HG03575 (cell line): ENCODE measurements around the gene ARHGEF10L.
"Not testable (repeated sequence)": the region's sequence is repeated elsewhere in the genome, so short reads cannot be mapped to it uniquely, and the experiment has no call there.

Source experiments
- ATAC-seq: cut with Tn5 transposase; IDR thresholded peaks from one replicate; pipeline ENCODE4 v1.9.1; 2021; ENCODE audit not compliant: unreplicated experiment, insufficient number of reproducible peaks, low FRiP score; ENCODE audit errors: extremely low read depth

Gene ARHGEF10L, protein sequence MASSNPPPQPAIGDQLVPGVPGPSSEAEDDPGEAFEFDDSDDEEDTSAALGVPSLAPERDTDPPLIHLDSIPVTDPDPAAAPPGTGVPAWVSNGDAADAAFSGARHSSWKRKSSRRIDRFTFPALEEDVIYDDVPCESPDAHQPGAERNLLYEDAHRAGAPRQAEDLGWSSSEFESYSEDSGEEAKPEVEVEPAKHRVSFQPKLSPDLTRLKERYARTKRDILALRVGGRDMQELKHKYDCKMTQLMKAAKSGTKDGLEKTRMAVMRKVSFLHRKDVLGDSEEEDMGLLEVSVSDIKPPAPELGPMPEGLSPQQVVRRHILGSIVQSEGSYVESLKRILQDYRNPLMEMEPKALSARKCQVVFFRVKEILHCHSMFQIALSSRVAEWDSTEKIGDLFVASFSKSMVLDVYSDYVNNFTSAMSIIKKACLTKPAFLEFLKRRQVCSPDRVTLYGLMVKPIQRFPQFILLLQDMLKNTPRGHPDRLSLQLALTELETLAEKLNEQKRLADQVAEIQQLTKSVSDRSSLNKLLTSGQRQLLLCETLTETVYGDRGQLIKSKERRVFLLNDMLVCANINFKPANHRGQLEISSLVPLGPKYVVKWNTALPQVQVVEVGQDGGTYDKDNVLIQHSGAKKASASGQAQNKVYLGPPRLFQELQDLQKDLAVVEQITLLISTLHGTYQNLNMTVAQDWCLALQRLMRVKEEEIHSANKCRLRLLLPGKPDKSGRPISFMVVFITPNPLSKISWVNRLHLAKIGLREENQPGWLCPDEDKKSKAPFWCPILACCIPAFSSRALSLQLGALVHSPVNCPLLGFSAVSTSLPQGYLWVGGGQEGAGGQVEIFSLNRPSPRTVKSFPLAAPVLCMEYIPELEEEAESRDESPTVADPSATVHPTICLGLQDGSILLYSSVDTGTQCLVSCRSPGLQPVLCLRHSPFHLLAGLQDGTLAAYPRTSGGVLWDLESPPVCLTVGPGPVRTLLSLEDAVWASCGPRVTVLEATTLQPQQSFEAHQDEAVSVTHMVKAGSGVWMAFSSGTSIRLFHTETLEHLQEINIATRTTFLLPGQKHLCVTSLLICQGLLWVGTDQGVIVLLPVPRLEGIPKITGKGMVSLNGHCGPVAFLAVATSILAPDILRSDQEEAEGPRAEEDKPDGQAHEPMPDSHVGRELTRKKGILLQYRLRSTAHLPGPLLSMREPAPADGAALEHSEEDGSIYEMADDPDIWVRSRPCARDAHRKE (N-terminal part only)

GRCh38 chr1:17539477-17540254 is at the start of gene ARHGEF10L:
ARHGEF10L (plus strand) TSS chr1:17539698; CDS start chr1:17580596, 40,898 bp downstream.
- ATAC-seq = no peak

GRCh38 chr1:17489768-17490417 is 49.6 kb upstream of the ARHGEF10L start:
- ATAC-seq = not testable (repeated sequence)

DNA sequence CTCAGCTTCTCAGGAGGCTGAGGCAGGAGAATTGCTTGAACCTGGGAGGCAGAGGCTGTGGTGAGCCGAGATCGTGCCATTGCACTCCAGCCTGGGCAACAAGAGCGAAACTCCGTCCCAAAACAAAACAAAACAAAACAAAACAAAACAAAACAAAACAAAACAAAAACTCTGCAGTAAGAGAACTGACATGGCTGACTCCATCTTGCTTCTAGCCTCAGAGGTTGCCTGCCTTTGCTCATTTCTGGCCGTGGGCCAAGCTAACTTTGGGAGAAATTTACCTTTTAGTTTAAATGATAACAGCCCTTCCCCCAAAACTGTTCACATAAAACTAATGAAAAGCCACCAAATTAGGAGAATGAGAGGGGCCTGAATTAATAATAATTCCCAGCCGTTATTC is 48.8 kb upstream of the ARHGEF10L start:
- not testable (repeated sequence) for ATAC-seq

DNA sequence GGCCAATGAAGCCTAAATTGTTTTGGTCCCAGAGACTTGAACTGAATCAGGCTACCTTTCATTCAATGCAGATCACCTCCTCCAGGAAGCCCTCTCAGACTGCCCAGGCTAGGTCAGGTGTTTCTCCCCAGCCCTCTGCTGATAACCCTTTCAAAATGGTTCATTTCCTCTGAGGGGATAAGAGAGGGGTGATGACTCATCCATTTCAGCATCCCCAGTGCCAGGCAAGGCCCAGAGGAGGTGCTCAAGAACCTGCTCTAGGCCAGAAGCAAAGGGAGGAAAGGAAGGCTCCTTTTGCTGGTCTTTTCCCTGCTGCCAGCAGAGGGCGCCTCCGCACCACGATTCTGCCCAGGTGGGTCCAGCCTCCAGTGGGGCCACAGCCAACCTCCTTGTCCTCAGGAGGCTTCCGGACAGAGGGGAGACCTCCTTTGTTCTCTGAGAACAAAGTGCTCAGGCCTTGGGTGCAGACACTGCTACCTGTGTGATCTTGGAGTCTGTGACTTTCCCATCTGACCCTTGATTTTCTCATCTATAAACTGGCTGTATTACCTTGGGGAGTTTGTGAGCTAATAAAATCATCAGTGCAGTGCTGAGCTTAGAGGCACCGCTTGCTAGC is 45.3 kb upstream of the ARHGEF10L start:
- ATAC-seq = no peak

- no peak for ATAC-seq
Measured at GRCh38 chr1:17496419-17496818, 43.1 kb upstream of the ARHGEF10L start.

- ATAC-seq = no peak
Measured at GRCh38 chr1:17498214-17498613, 41.3 kb upstream of the ARHGEF10L start.

DNA sequence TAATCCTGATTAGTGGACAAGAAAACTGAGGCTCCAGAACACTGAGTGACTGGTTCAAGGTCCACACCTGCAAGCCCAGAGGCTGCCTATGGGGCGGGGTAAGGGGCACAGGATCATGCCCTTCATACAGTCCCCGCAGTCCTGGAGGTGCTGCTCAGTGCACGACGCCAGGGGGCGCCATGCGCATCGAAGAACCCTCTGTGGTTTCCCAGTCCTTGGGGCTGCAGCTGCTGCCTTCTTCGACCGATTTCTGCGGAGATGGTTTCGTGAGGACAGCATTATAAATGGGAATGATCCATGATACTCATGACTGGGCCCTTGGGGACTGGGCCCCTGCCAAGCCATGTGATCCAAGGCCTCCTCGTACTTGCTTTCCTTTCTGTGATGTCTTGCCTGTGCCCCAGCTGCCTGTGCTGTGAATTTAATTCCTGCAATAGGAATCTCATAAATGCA is 37.1 kb upstream of the ARHGEF10L start:
- no peak for ATAC-seq

DNA sequence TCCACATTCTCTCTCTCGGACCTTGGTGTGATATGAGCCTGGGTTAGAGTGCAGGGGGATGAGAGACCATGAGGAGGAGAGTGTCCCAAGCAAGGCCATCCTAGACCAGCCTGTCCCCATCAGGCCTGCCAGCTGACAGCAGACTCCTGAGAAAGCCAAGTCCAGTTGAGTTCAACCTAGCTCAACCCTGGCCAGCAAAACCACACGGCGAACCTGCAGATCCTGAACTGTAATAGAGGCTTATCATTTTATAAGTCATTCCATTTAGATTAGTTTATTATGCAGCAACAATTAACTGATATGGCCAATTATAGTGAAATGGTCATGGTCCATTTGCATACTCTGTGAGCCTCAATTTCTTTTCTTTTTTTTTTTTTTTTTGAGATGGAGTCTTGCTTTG is 36.4 kb upstream of the ARHGEF10L start:
- no peak for ATAC-seq

DNA sequence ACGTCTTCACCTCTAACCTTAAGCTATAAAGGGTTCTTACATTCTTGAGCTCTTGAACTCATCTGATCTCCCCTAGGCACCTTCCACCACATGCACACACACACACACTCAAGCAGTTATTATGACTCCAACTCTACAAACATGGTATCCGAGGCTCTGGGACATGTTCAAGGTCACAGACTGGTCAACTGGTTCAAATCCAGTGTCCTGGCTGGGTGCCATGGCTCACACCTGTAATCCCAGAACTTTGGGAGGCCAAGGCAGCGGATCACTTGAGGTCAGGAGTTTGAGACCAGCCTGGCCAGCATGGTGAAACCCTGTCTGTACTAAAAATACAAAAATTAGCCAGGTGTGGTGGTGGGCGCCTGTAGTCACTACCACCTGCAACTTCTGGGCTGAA is 32.3 kb upstream of the ARHGEF10L start:
- not testable (repeated sequence) for ATAC-seq

- no peak for ATAC-seq
Measured at GRCh38 chr1:17507915-17508314, 31.6 kb upstream of the ARHGEF10L start.

DNA sequence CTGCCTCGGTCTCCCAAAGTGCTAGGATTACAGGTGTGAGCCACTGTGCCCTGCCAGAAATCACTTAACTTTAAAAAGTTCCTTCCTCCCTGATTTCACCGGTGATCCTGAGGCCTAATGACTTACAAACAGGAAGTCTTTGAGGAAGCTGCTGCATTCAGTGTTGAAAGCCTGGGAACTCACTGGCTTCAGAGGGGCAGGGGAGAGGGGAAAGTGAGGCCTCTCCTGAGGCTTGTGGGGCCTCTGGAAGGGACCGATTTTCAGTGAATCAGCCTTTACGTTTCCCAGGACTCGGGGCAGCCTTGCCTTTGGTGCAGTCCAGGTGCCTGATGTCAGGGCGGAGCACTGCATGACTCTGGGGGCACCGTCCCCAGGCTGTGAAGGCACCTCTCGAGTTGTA is 30.1 kb upstream of the ARHGEF10L start:
- no peak for ATAC-seq

GRCh38 chr1:17510138-17510537 is 29.4 kb upstream of the ARHGEF10L start:
- ATAC-seq = no peak

DNA sequence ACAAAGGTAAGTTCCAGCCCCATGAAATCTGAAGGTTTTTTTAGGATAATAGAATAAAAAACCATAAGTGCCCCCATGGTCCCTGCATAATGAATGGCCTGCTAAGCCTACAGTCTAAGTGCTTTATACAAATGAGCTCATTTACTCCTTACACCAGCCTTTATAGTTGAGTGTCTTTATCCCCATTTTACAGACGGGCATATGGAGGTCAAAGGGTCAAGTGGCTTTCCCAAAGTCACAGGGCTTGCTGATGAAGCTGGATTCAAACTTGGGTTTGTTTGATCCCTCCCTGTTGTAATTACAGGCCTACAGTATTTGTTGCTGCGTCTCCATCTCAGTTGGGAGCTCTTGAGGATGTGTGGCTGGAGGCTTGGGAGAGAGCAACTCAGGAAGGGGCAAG is 28.3 kb upstream of the ARHGEF10L start:
- ATAC-seq = no peak

DNA sequence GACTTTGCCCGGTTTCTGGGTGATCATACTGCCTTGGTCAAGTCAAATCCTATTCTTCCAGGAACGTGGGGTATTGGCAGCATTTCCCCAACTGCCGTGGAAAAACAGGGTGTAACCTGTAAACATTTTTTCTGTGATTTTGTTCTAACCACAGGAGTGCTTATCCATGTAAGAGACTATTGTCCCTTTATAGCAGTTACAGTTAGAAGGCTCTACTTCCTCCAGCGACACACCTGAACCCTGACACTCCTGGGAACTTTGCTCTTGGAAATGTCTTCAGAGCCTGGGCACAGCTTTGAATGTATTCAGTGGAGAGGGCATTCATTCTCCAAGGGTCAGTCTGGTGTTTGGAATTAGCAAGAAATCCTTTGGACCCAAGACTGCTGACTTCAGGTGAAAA is 26.4 kb upstream of the ARHGEF10L start:
- no peak for ATAC-seq

DNA sequence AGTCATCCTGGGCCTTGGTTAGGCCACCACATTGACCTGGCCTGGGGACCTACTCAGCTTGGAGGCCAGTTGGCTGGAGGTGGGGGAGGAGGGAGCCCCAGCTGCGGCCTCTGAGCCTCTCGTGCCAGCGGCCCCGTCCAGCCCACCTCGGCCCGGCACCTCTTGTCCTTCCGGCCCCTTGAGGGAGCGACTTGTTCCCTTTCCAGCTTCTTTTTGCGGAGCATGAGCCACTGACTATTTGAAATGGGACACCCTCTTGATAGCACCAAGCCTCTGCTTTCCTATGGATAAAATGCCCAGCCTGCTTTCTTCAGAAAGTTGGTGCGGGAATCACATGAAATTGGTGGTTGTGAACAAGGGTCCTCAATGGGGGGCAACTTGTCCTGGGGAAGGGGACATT is 24.7 kb upstream of the ARHGEF10L start:
- no peak for ATAC-seq

GRCh38 chr1:17515902-17516301 is 23.6 kb upstream of the ARHGEF10L start:
- no peak for ATAC-seq

DNA sequence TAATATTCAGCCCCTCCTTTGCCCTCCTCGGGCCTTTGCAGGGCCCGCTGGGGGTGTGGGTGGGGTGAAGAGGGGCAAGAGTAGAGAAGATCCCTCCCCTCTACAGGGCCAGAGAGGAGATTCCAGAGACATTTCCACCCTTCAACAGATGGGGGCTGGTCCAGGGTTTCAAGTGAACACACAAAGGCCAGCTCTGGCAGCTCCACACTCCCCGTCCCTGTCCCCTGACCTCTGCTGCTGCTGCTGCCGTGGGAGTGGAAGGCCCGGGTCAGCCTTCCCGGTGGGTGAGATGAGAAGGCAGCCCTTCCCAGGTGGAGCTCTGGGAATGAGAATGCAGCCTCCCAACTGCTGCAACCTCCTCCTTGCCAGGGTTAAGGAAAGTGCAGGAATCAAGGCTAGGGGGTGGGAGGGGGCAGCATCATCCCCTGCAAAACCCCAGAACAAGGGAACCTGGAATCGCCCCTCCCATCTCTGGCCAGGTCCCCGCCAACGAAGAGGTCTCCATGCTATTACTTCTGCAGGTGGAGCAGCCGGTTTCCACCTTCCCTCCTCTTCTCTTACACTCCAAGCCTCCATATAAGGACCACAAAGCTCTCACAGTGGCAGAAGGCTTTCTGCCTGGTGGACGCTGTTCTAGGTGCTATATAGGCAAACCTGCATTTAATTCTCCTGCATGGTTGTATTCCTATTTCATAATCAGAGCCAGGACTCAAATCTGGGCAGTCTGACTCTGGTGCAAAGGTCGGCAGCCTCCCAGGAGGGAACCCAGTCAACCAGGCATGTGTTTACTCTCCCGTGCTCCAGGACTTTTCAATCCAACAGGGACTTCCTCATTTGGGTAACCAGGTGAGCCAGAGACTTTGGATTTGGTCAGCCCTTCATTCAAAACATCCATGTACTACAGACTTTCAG is 22.9 kb upstream of the ARHGEF10L start:
- no peak for ATAC-seq
